T1000 (cell line): ENCODE data around the gene MYRFL.

Experiments
- DNase-seq: peaks from one replicate; lab custom pipeline; 2025; ENCODE audit warnings: mixed read lengths; lab: John Stamatoyannopoulos, UW

MYRFL gene

GRCh38 chr12:69897744-69898143 is 72.7 kb downstream of the MYRFL start:
- DNase-seq = peak; percentile 99

- DNase-seq = no peak
These were observed 73.2 kb downstream of the MYRFL start for GRCh38 chr12:69898236-69898635.

- peak; percentile 90 for DNase-seq
These were observed 75.7 kb downstream of the MYRFL start for GRCh38 chr12:69900720-69901131.

- DNase-seq = no peak
These were observed 76.3 kb downstream of the MYRFL start for GRCh38 chr12:69901221-69901905.

- DNase-seq = no peak
These were observed 78.5 kb downstream of the MYRFL start for GRCh38 chr12:69903548-69903947.

GRCh38 chr12:69904777-69905176 is 79.8 kb downstream of the MYRFL start:
- no peak for DNase-seq

- DNase-seq = no peak
These were observed 80.8 kb downstream of the MYRFL start for GRCh38 chr12:69905801-69906200.

- DNase-seq = no peak
These were observed 81.6 kb downstream of the MYRFL start for GRCh38 chr12:69906411-69907216.

GRCh38 chr12:69908203-69908602 is 83.2 kb downstream of the MYRFL start:
- DNase-seq = no peak

GRCh38 chr12:69910694-69911093 is 85.7 kb downstream of the MYRFL start:
- DNase-seq = no peak

- DNase-seq = no peak
These were observed 88.5 kb downstream of the MYRFL start for GRCh38 chr12:69913526-69913925.

GRCh38 chr12:69915964-69916363 is 90.9 kb downstream of the MYRFL start:
- DNase-seq = no peak

GRCh38 chr12:69916544-69917235 is 91.7 kb downstream of the MYRFL start:
- no peak for DNase-seq

GRCh38 chr12:69918287-69918686 is 93.3 kb downstream of the MYRFL start:
- no peak for DNase-seq

GRCh38 chr12:69919495-69919894 is 94.5 kb downstream of the MYRFL start:
- no peak for DNase-seq

GRCh38 chr12:69921831-69922230 is 96.8 kb downstream of the MYRFL start:
- no peak for DNase-seq

GRCh38 chr12:69922999-69923398 is 98.0 kb downstream of the MYRFL start:
- no peak for DNase-seq

GRCh38 chr12:69925291-69925690 is 100.3 kb downstream of the MYRFL start:
- no peak for DNase-seq

- DNase-seq = no peak
These were observed 102.1 kb downstream of the MYRFL start for GRCh38 chr12:69927164-69927563.

GRCh38 chr12:69929125-69929524 is 104.1 kb downstream of the MYRFL start:
- no peak for DNase-seq

- DNase-seq = no peak
These were observed 104.5 kb downstream of the MYRFL start for GRCh38 chr12:69929531-69929930.

GRCh38 chr12:69931569-69931968 is 106.5 kb downstream of the MYRFL start:
- no peak for DNase-seq

GRCh38 chr12:69932154-69932553 is 107.1 kb downstream of the MYRFL start:
- no peak for DNase-seq
